Osteocyte (in vitro differentiated cells): ENCODE measurements around the gene NCAM1. TPM values are rescaled to one million over a fixed set of nuclear protein-coding genes. Genes with fewer than 3 reads are reported as not detected.

Experiments used
- DNase-seq: peaks from one replicate; pipeline ENCODE4 v3.0.0; 2021; ENCODE audit warnings: mixed read lengths; ENCODE audit not compliant: unreplicated experiment; ENCODE audit errors: extremely low spot score
- H3K27ac Mint-ChIP-seq: one replicate; pipeline ENCODE4 v1.8.0; 2021; ENCODE audit warnings: mild to moderate bottlenecking, mixed read lengths; ENCODE audit not compliant: unreplicated experiment
- H3K27me3 Mint-ChIP-seq: one replicate; pipeline ENCODE4 v1.8.0; 2021; ENCODE audit warnings: mixed read lengths; ENCODE audit not compliant: unreplicated experiment
- H3K36me3 Mint-ChIP-seq: one replicate; pipeline ENCODE4 v1.8.0; 2021; ENCODE audit warnings: mixed read lengths; ENCODE audit not compliant: unreplicated experiment
- H3K4me1 Mint-ChIP-seq: one replicate; pipeline ENCODE4 v1.8.0; 2021; ENCODE audit warnings: mixed read lengths; ENCODE audit not compliant: unreplicated experiment
- H3K4me3 Mint-ChIP-seq: one replicate; pipeline ENCODE4 v1.8.0; 2021; ENCODE audit warnings: mild to moderate bottlenecking, moderate library complexity, mixed read lengths; ENCODE audit not compliant: unreplicated experiment
- H3K9me3 Mint-ChIP-seq: one replicate; pipeline ENCODE4 v1.8.0; 2021; ENCODE audit warnings: mixed read lengths; ENCODE audit not compliant: unreplicated experiment
- CTCF ChIP-seq: fragments of 200-600 bp; sonication (generic); IDR thresholded peaks from 2 replicates; pipeline ENCODE4 v1.5.0; 2021; ENCODE audit warnings: antibody characterized with exemption, mild to moderate bottlenecking, moderate library complexity
- total RNA-seq: library from RNA; stranded (reverse); gene quantifications from 2 replicates; pipeline ENCODE4 v1.2.1, GENCODE V29; 2021

NCAM1 gene
- total RNA-seq, 1 donor from 2014 or later, result 2.2 TPM

GRCh38 chr11:113282898-113283437, 321.7 kb downstream of the NCAM1 start:
- no peak overlapping the region for H3K4me3 Mint-ChIP-seq
- TF ChIP-seq CTCF, result no peak
- DNase-seq, result no peak
- H3K27ac Mint-ChIP-seq, result no peak overlapping the region
- no peaks in the 10 kb centered on the region for H3K9me3 Mint-ChIP-seq
- H3K4me1 Mint-ChIP-seq, result no peaks in the 10 kb centered on the region
- H3K27me3 Mint-ChIP-seq, result peaks cover 8% of the 10 kb centered on the region
- H3K36me3 Mint-ChIP-seq, result no peaks in the 10 kb centered on the region

- Mint-ChIP-seq H3K27ac (no peak overlapping the region), H3K4me3 (no peak overlapping the region), H3K4me1 (no peaks in the 10 kb centered on the region), H3K9me3 (no peaks in the 10 kb centered on the region), H3K36me3 (no peaks in the 10 kb centered on the region), H3K27me3 (peaks cover 8% of the 10 kb centered on the region)
- TF ChIP-seq CTCF, result no peak
- DNase-seq, result no peak
These were observed 322.7 kb downstream of the NCAM1 start for GRCh38 chr11:113283881-113284280.

- Mint-ChIP-seq H3K4me3 (no peak overlapping the region), H3K27ac (no peak overlapping the region), H3K36me3 (no peaks in the 10 kb centered on the region), H3K4me1 (no peaks in the 10 kb centered on the region), H3K9me3 (no peaks in the 10 kb centered on the region), H3K27me3 (peaks cover 12% of the 10 kb centered on the region)
- TF ChIP-seq CTCF, result no peak
- peak; percentile 51 for DNase-seq
These were observed 324.8 kb downstream of the NCAM1 start for GRCh38 chr11:113286009-113286408.

- H3K4me3 Mint-ChIP-seq, result no peak overlapping the region
- no peak for TF ChIP-seq CTCF
- peaks cover 19% of the 10 kb centered on the region for H3K27me3 Mint-ChIP-seq
- no peaks in the 10 kb centered on the region for H3K4me1 Mint-ChIP-seq
- DNase-seq, result peak; percentile 42
- no peaks in the 10 kb centered on the region for H3K9me3 Mint-ChIP-seq
- no peak overlapping the region for H3K27ac Mint-ChIP-seq
- no peaks in the 10 kb centered on the region for H3K36me3 Mint-ChIP-seq
These were observed 325.6 kb downstream of the NCAM1 start for GRCh38 chr11:113286509-113287497.

GRCh38 chr11:113287801-113288200, 326.6 kb downstream of the NCAM1 start:
- Mint-ChIP-seq H3K27me3 (peaks cover 27% of the 10 kb centered on the region), H3K9me3 (no peaks in the 10 kb centered on the region), H3K4me1 (no peaks in the 10 kb centered on the region), H3K36me3 (no peaks in the 10 kb centered on the region), H3K27ac (no peak overlapping the region), H3K4me3 (no peak overlapping the region)
- no peak for TF ChIP-seq CTCF
- DNase-seq, result no peak
